Measurements from ENCODE around the gene MYH7.

MYH7 gene

GRCh38 chr14:23469906-23470403 is 34.5 kb upstream of the MYH7 start:
- Histone ChIP-seq H3K27ac (replicated peaks) (peak overlapping the region; percentile 67), H3K4me3 (replicated peaks; ENCODE audit: insufficient read depth, low read length) (peak overlapping the region; percentile 99), H3K27me3 (ENCODE audit: insufficient read depth, poor library complexity, severe bottlenecking) (no peaks in the 10 kb centered on the region)
- TF ChIP-seq REST (IDR thresholded peaks at IDR 0.05; ENCODE audit: insufficient replicate concordance, low read depth), result peak; percentile 16
- TF ChIP-seq SPI1 (IDR thresholded peaks at IDR 0.05; ENCODE audit: borderline replicate concordance, low read depth), result no peak
- no peak for DNase-seq (ENCODE audit: low read depth in 1 of 2, low spot score in 1 of 2)

DNA sequence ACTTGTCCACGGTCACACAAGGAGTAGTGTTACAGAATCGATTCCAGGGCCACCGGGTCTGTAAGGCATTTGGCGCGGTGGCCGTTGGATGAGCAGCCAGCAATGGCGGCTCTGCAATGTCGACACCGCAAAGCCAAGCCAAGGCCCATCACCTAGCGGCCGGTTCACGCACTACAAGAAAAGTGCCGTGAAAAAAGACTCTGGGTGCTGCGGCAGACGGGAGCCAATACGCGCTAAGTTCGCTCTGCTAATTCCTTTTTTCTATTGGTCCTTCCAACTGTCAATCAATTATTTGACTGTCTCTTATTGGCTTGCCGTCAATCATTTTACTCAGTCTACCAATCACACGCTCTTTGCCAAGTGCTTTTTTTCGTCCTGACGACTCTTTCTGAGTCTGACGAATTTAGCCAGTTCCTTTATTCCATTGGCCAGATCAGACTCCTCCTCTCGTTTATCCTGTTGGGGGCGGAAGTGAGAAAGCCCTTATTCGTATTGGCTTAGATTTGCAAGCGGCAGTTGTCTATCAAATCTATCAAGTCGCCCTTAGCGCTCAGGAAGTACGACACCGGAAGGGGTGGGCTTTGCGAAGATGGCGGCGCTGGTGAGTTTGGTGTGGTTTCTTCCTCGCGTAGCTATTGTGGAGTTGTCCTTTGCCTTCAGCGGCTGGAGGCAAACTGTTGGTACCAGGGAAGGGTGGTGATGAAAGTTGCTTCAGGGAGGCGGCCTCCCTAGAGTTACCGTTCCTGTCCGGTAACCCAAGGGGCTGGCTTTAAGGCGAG is 33.9 kb upstream of the MYH7 start, which contains the start of gene NGDN:
NGDN (plus strand) TSS at position 577 of the 779 bp plus-strand sequence; CDS start at position 590, 13 bp downstream.
- H3K27me3 ChIP-seq (ENCODE audit: insufficient read depth, poor library complexity, severe bottlenecking), result no peaks in the 10 kb centered on the region
- peak within 1 kb of the TSS; percentile 99 for H3K4me3 ChIP-seq (replicated peaks; ENCODE audit: insufficient read depth, low read length)
- DNase-seq (ENCODE audit: low read depth in 1 of 2, low spot score in 1 of 2), result peak; percentile 98 to 99
- TF ChIP-seq SPI1 (IDR thresholded peaks at IDR 0.05; ENCODE audit: borderline replicate concordance, low read depth) (peak; percentile 87; the same call in 1 of the 2 replicates), REST (IDR thresholded peaks at IDR 0.05; ENCODE audit: insufficient replicate concordance, low read depth) (peak; percentile 46), POLR2AphosphoS5 (IDR thresholded peaks at IDR 0.05; ENCODE audit: low read depth) (peak; percentile 84; the same call in 1 of the 2 replicates), GABPA (IDR thresholded peaks at IDR 0.05; ENCODE audit: low read depth) (peak; percentile 98)
- TF ChIP-seq, protein P1, sequence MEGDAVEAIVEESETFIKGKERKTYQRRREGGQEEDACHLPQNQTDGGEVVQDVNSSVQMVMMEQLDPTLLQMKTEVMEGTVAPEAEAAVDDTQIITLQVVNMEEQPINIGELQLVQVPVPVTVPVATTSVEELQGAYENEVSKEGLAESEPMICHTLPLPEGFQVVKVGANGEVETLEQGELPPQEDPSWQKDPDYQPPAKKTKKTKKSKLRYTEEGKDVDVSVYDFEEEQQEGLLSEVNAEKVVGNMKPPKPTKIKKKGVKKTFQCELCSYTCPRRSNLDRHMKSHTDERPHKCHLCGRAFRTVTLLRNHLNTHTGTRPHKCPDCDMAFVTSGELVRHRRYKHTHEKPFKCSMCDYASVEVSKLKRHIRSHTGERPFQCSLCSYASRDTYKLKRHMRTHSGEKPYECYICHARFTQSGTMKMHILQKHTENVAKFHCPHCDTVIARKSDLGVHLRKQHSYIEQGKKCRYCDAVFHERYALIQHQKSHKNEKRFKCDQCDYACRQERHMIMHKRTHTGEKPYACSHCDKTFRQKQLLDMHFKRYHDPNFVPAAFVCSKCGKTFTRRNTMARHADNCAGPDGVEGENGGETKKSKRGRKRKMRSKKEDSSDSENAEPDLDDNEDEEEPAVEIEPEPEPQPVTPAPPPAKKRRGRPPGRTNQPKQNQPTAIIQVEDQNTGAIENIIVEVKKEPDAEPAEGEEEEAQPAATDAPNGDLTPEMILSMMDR (IDR thresholded peaks at IDR 0.05; ENCODE audit: insufficient read depth, low read length), result peak; percentile 39
- H3K27ac ChIP-seq (replicated peaks), result peak within 1 kb of the TSS; percentile 67

DNA sequence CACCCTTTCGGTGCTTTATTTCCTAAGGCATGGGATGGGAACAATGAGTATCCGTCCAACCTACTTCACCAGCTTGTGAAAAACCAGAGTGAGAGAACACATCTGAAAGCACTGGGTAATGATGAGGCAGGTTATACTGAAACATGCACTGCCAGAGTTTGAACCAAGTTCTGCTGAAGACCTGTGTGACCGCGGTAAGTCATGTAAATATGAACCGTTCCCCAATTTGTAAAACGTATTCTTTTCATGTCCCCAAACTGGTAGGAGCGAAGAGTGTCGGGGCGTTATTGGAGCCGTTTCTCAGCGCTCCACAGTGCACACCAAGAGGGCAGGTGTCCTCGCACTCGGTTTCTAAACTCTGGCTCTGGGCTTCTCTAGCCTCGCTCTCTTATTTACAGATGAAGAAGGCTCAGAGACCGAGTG is 33.3 kb upstream of the MYH7 start:
- H3K27me3 ChIP-seq (ENCODE audit: insufficient read depth, poor library complexity, severe bottlenecking), result no peaks in the 10 kb centered on the region
- no peak for DNase-seq (ENCODE audit: low read depth in 1 of 2, low spot score in 1 of 2)
- peak overlapping the region; percentile 99 for H3K4me3 ChIP-seq (replicated peaks; ENCODE audit: insufficient read depth, low read length)
- TF ChIP-seq, protein P1 (IDR thresholded peaks at IDR 0.05; ENCODE audit: insufficient read depth, low read length), result no peak
- TF ChIP-seq GABPA (IDR thresholded peaks at IDR 0.05; ENCODE audit: low read depth) (no peak), POLR2AphosphoS5 (IDR thresholded peaks at IDR 0.05; ENCODE audit: low read depth) (no peak), SPI1 (IDR thresholded peaks at IDR 0.05; ENCODE audit: borderline replicate concordance, low read depth) (no peak), REST (IDR thresholded peaks at IDR 0.05; ENCODE audit: insufficient replicate concordance, low read depth) (no peak)
- H3K27ac ChIP-seq (replicated peaks), result no peak overlapping the region

Data from HL-60 (cell line).